RWPE2 (cell line): ENCODE results near the gene TDRKH.

Source experiments
- ATAC-seq: fragments of 200-7000 bp; cut with Tn5 transposase; 3 replicates; pipeline ENCODE4 v1.9.1; 2021; ENCODE audit warnings: low read depth
- DNase-seq: peaks from one replicate; pipeline ENCODE4 v3.0.0-alpha.2; 2020; ENCODE audit warnings: low spot score
- H3K27ac ChIP-seq: fragments of 450-650 bp; 2 replicates; pipeline ENCODE4 v1.5.1; 2017; ENCODE audit warnings: mild to moderate bottlenecking; ENCODE audit not compliant: poor library complexity, severe bottlenecking
- H3K27me3 ChIP-seq: fragments of 250-450 bp; sonication (Bioruptor Pico); 2 replicates; pipeline ENCODE4 v1.5.1; 2021; ENCODE audit warnings: mild to moderate bottlenecking, moderate library complexity; ENCODE audit not compliant: insufficient read depth, poor library complexity, severe bottlenecking
- H3K36me3 ChIP-seq: fragments of 250-450 bp; sonication (Bioruptor Pico); 2 replicates; pipeline ENCODE4 v1.5.1; 2020; ENCODE audit warnings: low read depth, mild to moderate bottlenecking, moderate library complexity
- H3K4me1 ChIP-seq: fragments of 250-450 bp; sonication (Bioruptor Pico); 2 replicates; pipeline ENCODE4 v1.5.1; 2021; ENCODE audit warnings: mild to moderate bottlenecking, moderate library complexity; ENCODE audit not compliant: insufficient read depth, poor library complexity, severe bottlenecking
- H3K4me3 ChIP-seq: fragments of 250-450 bp; sonication (Bioruptor Pico); 2 replicates; pipeline ENCODE4 v1.5.1; 2021; ENCODE audit warnings: mild to moderate bottlenecking, moderate library complexity; ENCODE audit not compliant: severe bottlenecking
- H3K9me3 ChIP-seq: fragments of 250-450 bp; sonication (Bioruptor Pico); 2 replicates; pipeline ENCODE4 v1.5.1; 2021; ENCODE audit warnings: mild to moderate bottlenecking, moderate library complexity; ENCODE audit not compliant: severe bottlenecking
- TF ChIP-seq, protein P1 (sequence below): fragments of 450-650 bp; IDR thresholded peaks from one replicate; pipeline ENCODE4 v1.5.1; 2017; ENCODE audit warnings: mild to moderate bottlenecking, moderate library complexity; ENCODE audit not compliant: poor library complexity, severe bottlenecking

The TDRKH gene

DNA sequence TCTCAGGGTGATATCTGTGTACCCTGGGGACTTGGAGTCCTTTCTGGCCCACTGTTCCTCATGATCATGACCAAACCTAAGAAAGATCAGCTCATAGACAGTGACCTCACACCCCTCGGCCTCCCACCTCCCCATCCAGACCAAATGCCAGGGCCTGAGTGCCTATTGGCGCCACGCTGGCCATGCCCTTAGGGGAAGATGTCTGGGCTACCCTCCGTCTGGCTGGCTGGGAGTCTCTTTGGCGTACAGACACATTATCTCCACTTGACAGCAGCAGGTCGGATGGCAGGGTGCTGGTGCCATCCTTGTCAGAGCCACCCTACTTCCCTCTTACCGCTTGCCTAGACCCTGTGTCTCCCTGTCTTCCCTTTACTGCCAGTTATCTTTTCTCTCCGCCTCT lies 32.9 kb upstream of the TDRKH start:
- H3K27me3 ChIP-seq: no peaks in the 10 kb centered on the region

DNA sequence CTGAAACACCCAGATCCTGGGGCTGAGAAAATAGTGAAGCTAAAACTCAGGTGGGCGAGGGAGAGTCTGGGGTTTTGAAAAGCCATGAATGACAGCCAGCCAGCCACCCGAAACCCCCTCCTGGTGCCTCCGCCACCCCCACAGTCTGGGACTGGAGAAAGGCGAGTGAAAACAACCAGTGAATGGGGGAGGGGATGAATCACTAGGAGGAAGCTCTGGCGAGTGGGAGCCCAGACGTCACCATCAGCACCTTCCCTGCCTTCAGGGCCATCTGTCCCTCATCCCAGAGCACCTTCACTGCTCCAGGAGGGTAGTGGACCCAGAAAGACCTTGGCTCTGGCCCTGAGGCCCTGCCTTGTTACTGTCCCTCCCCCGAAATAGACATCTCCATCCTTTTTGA lies 32.1 kb upstream of the TDRKH start:
- Histone ChIP-seq H3K9me3 (no peaks in the 10 kb centered on the region), H3K27me3 (no peaks in the 10 kb centered on the region), H3K4me3 (no peak overlapping the region), H3K27ac (no peak overlapping the region), H3K36me3 (no peaks in the 10 kb centered on the region), H3K4me1 (peaks cover 7% of the 10 kb centered on the region)
- TF ChIP-seq, protein P1, sequence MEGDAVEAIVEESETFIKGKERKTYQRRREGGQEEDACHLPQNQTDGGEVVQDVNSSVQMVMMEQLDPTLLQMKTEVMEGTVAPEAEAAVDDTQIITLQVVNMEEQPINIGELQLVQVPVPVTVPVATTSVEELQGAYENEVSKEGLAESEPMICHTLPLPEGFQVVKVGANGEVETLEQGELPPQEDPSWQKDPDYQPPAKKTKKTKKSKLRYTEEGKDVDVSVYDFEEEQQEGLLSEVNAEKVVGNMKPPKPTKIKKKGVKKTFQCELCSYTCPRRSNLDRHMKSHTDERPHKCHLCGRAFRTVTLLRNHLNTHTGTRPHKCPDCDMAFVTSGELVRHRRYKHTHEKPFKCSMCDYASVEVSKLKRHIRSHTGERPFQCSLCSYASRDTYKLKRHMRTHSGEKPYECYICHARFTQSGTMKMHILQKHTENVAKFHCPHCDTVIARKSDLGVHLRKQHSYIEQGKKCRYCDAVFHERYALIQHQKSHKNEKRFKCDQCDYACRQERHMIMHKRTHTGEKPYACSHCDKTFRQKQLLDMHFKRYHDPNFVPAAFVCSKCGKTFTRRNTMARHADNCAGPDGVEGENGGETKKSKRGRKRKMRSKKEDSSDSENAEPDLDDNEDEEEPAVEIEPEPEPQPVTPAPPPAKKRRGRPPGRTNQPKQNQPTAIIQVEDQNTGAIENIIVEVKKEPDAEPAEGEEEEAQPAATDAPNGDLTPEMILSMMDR: no peak
- no peak for DNase-seq
- no peak for ATAC-seq

More for the DNA sequence above, 32.9 kb upstream of the TDRKH start:
- DNase-seq (no peak), ATAC-seq (no peak)
- Histone ChIP-seq H3K27ac (no peak overlapping the region), H3K9me3 (no peaks in the 10 kb centered on the region), H3K4me3 (no peak overlapping the region), H3K4me1 (peaks cover 7% of the 10 kb centered on the region), H3K36me3 (no peaks in the 10 kb centered on the region)
- TF ChIP-seq, protein P1: no peak

DNA sequence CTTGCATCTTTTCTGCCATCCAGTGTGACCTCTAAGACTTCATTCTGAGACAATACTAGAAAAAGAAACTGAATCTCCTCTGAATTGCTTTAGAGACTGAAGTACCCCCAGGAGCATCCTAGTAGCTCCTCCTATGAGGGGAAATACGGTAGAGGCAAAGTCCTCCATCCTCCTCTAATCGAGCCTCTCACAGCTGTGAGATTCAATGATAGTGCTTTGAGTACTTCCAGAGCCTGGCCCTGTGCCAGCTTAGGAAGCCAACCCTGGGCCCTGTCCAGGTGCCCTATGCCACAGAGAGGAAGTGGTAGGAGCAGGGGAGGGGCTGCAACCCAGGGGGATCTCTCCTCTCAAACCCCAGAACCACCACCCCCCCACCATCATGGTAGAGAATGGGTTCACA lies 30.6 kb upstream of the TDRKH start:
- no peak for DNase-seq
- no peak for ATAC-seq

DNA sequence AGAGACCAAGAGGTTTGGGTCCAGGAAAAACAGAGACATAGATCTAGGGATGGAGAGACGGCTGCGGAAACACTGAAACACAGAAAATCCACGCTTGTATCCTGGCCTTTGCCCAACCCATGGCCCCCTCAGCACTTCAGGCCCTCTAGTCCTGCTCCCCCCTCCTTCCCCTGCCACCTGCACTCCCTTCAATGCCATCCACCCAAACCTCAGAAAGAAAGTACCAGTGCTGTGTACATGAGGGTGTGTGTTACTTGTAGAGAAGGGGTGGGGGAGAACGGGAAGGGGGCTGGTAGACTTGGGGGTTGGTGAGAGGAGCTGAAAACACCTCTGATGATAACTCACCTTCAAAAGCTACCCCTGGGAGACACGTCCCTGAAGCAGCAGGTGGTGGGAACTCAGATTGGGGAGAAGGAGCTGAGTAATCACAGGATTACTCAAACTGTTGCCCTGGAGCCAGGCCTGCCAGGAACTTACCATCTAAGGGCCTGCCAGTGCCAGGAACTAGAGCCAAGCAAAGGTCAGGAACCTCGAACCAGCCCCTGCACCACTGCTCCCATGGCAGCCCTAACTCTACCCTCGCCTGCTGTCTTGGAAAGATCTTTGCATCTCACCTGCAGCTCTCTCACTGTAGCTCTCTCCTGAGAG lies 29.8 kb upstream of the TDRKH start:
- TF ChIP-seq, protein P1: no peak
- Histone ChIP-seq H3K4me1 (peaks cover 7% of the 10 kb centered on the region), H3K27me3 (no peaks in the 10 kb centered on the region), H3K9me3 (no peaks in the 10 kb centered on the region), H3K4me3 (no peak overlapping the region), H3K36me3 (no peaks in the 10 kb centered on the region), H3K27ac (no peak overlapping the region)
- DNase-seq (no peak), ATAC-seq (peak; percentile 68)

More for the DNA sequence above, 30.6 kb upstream of the TDRKH start:
- Histone ChIP-seq H3K4me3 (no peak overlapping the region), H3K27ac (no peak overlapping the region), H3K9me3 (no peaks in the 10 kb centered on the region), H3K27me3 (no peaks in the 10 kb centered on the region), H3K4me1 (peaks cover 7% of the 10 kb centered on the region), H3K36me3 (no peaks in the 10 kb centered on the region)
- TF ChIP-seq, protein P1: no peak

DNA sequence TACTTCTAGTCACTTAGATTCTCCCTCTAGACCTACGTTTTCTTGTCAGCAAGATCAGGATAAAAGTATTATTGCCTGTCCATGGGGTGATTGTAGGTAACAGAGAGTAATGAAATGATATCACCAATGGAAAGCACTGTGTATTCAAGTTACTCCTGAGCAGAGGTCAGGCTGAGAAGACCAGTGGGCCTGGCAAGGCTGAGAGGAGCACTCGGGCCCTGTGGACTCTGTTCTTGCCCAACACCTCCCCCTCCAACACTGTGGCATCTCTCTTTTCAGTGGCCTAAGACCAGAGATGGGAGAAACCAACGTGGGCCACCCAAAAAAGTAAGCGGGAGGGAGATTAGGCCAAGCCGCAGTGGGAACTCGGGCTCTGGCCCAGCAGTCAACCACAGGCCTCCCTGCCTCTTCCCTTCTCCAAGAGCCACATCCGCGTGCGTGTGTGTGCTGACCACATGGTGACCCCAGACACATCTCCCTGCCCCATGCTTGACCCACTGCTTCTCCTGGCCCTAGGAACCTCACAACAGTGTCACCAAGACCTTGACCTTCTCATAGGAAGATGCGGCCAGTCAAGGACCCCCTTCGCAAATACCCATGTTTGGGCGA lies 29.0 kb upstream of the TDRKH start:
- ATAC-seq: no peak

More for the DNA sequence above, 29.0 kb upstream of the TDRKH start:
- Histone ChIP-seq H3K9me3 (no peaks in the 10 kb centered on the region), H3K4me3 (no peak overlapping the region), H3K36me3 (no peaks in the 10 kb centered on the region), H3K4me1 (peaks cover 7% of the 10 kb centered on the region), H3K27me3 (no peaks in the 10 kb centered on the region), H3K27ac (no peak overlapping the region)
- no peak for DNase-seq
- TF ChIP-seq, protein P1: no peak
